ENCODE data around the gene SARS1.

GRCh38 chr1:109204484-109204883 lies 9.2 kb upstream of the SARS1 start:
- TF ChIP-seq CTCF (conservative IDR thresholded peaks at IDR 0.05 in 1 of 2, IDR thresholded peaks at IDR 0.05 in 1 of 2; ENCODE audit: low read depth in 1 of 2, low read length in 2 of 2) (no peak), EZH2 (IDR thresholded peaks at IDR 0.05; ENCODE audit: low read length, missing control alignments) (no peak)
